GM12878 (cell line): ENCODE results near the gene FIBCD1.
"Not testable (repeated sequence)": the region's sequence is repeated elsewhere in the genome, so short reads cannot be mapped to it uniquely, and the experiment has no call there.

Source experiments
- BRCA1 ChIP-seq: IDR thresholded peaks from 2 replicates; pipeline ENCODE4 v1.6.1; 2011; ENCODE audit warnings: low read depth, low read length, improper control_type of control experiment
- CREB1 ChIP-seq: IDR thresholded peaks from 2 replicates; pipeline ENCODE4 v1.6.1; 2012; ENCODE audit warnings: low read depth, mild to moderate bottlenecking, inconsistent platforms
- EP300 ChIP-seq, 2 experiments: fragments of 150-350 bp in 1 of 2; IDR thresholded peaks; 2 replicates each; pipeline ENCODE4 v1.6.1; 2011 to 2012; ENCODE audit warnings: low read depth in 2 of 2, low read length in 2 of 2, borderline replicate concordance in 1 of 2, improper control_type of control experiment in 1 of 2, inconsistent platforms in 1 of 2; ENCODE audit not compliant: control insufficient read depth in 1 of 2
- EZH2 ChIP-seq: IDR thresholded peaks from 2 replicates; pipeline ENCODE4 v1.6.1; 2012; ENCODE audit warnings: low read depth, mild to moderate bottlenecking, control low read depth, inconsistent platforms, low read length, borderline replicate concordance; ENCODE audit not compliant: control insufficient read depth
- NR2C2 ChIP-seq: IDR thresholded peaks from 2 replicates; pipeline ENCODE4 v1.6.1; 2011; ENCODE audit warnings: borderline replicate concordance, low read depth; ENCODE audit not compliant: control insufficient read depth, insufficient read length
- POLR2A ChIP-seq: IDR thresholded peaks from 2 replicates; pipeline ENCODE4 v1.6.1; 2011; ENCODE audit warnings: low read depth, mild to moderate bottlenecking, low read length
- TAF1 ChIP-seq: IDR thresholded peaks from 2 replicates; pipeline ENCODE4 v1.6.1; 2011; ENCODE audit warnings: mild to moderate bottlenecking, low read depth, low read length, borderline replicate concordance
- TF ChIP-seq, protein P1 (sequence below), 3 experiments: IDR thresholded peaks in 2 of 3; conservative IDR thresholded peaks in 1 of 3; 2 replicates each; pipeline ENCODE4 v1.5.1; 2011; ENCODE audit warnings: low read depth in 3 of 3, low read length in 3 of 3, mild to moderate bottlenecking in 3 of 3, control low read depth in 2 of 3, moderate library complexity in 2 of 3, inconsistent platforms in 1 of 3, mixed read lengths in 1 of 3; ENCODE audit not compliant: control insufficient read depth in 2 of 3, insufficient read depth in 1 of 3; ENCODE audit errors: extremely low read depth in 1 of 3
- TF ChIP-seq, protein P2 (sequence below): IDR thresholded peaks from 2 replicates; pipeline ENCODE4 v1.6.1; 2011; ENCODE audit warnings: low read depth, low read length, improper control_type of control experiment, borderline replicate concordance
- TF ChIP-seq, protein P3 (sequence below): IDR thresholded peaks from 2 replicates; pipeline ENCODE4 v1.6.1; 2011; ENCODE audit warnings: low read depth, mild to moderate bottlenecking, low read length, moderate library complexity, borderline replicate concordance; ENCODE audit errors: extremely low read depth
- TF ChIP-seq, protein P4 (sequence below): fragments of 450-650 bp; formaldehyde crosslinking; IDR thresholded peaks from 2 replicates; pipeline ENCODE4 v1.4.0; 2022; ENCODE audit warnings: mild to moderate bottlenecking, moderate library complexity

DNA sequence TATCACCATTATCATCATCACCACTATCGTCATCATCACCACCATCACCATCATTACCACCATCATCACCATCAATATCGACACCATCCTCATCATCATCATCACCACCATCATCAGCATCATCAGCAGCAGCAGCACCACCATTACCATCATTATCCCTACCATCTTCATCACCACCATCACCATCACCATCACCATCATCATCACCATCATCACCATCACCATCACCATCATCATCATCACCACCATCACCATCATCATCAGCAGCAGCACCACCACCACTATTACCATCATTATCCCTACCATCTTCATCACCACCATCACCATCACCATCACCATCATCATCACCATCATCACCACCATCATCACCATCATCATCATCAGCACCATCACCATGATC, 15.9 kb upstream of the FIBCD1 start:
- TF ChIP-seq, protein P1, sequence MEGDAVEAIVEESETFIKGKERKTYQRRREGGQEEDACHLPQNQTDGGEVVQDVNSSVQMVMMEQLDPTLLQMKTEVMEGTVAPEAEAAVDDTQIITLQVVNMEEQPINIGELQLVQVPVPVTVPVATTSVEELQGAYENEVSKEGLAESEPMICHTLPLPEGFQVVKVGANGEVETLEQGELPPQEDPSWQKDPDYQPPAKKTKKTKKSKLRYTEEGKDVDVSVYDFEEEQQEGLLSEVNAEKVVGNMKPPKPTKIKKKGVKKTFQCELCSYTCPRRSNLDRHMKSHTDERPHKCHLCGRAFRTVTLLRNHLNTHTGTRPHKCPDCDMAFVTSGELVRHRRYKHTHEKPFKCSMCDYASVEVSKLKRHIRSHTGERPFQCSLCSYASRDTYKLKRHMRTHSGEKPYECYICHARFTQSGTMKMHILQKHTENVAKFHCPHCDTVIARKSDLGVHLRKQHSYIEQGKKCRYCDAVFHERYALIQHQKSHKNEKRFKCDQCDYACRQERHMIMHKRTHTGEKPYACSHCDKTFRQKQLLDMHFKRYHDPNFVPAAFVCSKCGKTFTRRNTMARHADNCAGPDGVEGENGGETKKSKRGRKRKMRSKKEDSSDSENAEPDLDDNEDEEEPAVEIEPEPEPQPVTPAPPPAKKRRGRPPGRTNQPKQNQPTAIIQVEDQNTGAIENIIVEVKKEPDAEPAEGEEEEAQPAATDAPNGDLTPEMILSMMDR (IDR thresholded peaks at IDR 0.05 in 2 of 3, conservative IDR thresholded peaks at IDR 0.05 in 1 of 3; ENCODE audit: control insufficient read depth in 2 of 3, extremely low read depth in 1 of 3, insufficient read depth in 1 of 3, low read depth in 3 of 3, low read length in 3 of 3): not testable (repeated sequence)
- not testable (repeated sequence) for TF ChIP-seq NR2C2; BRCA1; EZH2; EP300 (IDR thresholded peaks at IDR 0.05; ENCODE audit: borderline replicate concordance in 1 of 2, control insufficient read depth in 1 of 2, low read depth in 2 of 2, low read length in 2 of 2); CREB1; POLR2A; TAF1
- TF ChIP-seq, protein P2, sequence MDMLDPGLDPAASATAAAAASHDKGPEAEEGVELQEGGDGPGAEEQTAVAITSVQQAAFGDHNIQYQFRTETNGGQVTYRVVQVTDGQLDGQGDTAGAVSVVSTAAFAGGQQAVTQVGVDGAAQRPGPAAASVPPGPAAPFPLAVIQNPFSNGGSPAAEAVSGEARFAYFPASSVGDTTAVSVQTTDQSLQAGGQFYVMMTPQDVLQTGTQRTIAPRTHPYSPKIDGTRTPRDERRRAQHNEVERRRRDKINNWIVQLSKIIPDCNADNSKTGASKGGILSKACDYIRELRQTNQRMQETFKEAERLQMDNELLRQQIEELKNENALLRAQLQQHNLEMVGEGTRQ: not testable (repeated sequence)
- TF ChIP-seq, protein P3, sequence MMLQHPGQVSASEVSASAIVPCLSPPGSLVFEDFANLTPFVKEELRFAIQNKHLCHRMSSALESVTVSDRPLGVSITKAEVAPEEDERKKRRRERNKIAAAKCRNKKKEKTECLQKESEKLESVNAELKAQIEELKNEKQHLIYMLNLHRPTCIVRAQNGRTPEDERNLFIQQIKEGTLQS: not testable (repeated sequence)
- TF ChIP-seq, protein P4, sequence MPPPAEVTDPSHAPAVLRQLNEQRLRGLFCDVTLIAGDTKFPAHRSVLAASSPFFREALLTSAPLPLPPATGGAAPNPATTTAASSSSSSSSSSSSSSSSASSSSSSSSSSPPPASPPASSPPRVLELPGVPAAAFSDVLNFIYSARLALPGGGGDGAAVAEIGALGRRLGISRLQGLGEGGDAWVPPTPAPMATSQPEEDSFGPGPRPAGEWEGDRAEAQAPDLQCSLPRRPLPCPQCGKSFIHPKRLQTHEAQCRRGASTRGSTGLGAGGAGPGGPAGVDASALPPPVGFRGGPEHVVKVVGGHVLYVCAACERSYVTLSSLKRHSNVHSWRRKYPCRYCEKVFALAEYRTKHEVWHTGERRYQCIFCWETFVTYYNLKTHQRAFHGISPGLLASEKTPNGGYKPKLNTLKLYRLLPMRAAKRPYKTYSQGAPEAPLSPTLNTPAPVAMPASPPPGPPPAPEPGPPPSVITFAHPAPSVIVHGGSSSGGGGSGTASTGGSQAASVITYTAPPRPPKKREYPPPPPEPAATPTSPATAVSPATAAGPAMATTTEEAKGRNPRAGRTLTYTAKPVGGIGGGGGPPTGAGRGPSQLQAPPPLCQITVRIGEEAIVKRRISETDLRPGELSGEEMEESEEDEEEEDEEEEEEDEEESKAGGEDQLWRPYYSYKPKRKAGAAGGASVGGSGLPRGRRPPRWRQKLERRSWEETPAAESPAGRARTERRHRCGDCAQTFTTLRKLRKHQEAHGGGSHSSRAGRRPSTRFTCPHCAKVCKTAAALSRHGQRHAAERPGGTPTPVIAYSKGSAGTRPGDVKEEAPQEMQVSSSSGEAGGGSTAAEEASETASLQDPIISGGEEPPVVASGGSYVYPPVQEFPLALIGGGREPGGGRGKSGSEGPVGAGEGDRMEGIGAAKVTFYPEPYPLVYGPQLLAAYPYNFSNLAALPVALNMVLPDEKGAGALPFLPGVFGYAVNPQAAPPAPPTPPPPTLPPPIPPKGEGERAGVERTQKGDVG (CRISPR knock-in tag): not testable (repeated sequence)
